NCI-H510A (cell line): Measurements from ENCODE around the gene CCDC88B.
"Not testable (repeated sequence)": the region's sequence is repeated elsewhere in the genome, so short reads cannot be mapped to it uniquely, and the experiment has no call there.

Experiments
- DNase-seq: peaks from one replicate; lab custom pipeline; 2025; lab: John Stamatoyannopoulos, UW

CCDC88B gene

GRCh38 chr11:64323373-64323772, 16.6 kb upstream of the CCDC88B start:
- DNase-seq, result no peak

GRCh38 chr11:64323984-64324383, 16.0 kb upstream of the CCDC88B start:
- DNase-seq, result not testable (repeated sequence)

GRCh38 chr11:64324692-64325469, 15.1 kb upstream of the CCDC88B start:
- no peak for DNase-seq

- DNase-seq, result no peak
These were observed 12.6 kb upstream of the CCDC88B start for GRCh38 chr11:64327375-64327774.

- DNase-seq, result no peak
These were observed 12.0 kb upstream of the CCDC88B start for GRCh38 chr11:64327993-64328392.

- no peak for DNase-seq
These were observed 9.1 kb upstream of the CCDC88B start for GRCh38 chr11:64330888-64331287.

- DNase-seq, result no peak
These were observed 8.2 kb upstream of the CCDC88B start for GRCh38 chr11:64331569-64332371.

- no peak for DNase-seq
These were observed 6.4 kb upstream of the CCDC88B start for GRCh38 chr11:64333556-64333955.

- peak; percentile 85 for DNase-seq
These were observed 5.0 kb upstream of the CCDC88B start for GRCh38 chr11:64334764-64335735.

GRCh38 chr11:64337538-64338249, 2.3 kb upstream of the CCDC88B start:
- DNase-seq, result no peak

GRCh38 chr11:64338716-64339115, 1.3 kb upstream of the CCDC88B start:
- no peak for DNase-seq

- no peak for DNase-seq
These were observed 718 bp upstream of the CCDC88B start for GRCh38 chr11:64339286-64339685.

GRCh38 chr11:64340671-64341335, 799 bp downstream of the CCDC88B start:
- DNase-seq, result no peak

- DNase-seq, result no peak
These were observed 1.4 kb downstream of the CCDC88B start for GRCh38 chr11:64341429-64341828.

- DNase-seq, result no peak
These were observed 2.1 kb downstream of the CCDC88B start for GRCh38 chr11:64341851-64342791.

GRCh38 chr11:64342869-64343745, 3.1 kb downstream of the CCDC88B start:
- DNase-seq, result no peak

GRCh38 chr11:64343767-64344559, 4.0 kb downstream of the CCDC88B start:
- no peak for DNase-seq

GRCh38 chr11:64344787-64345186, 4.8 kb downstream of the CCDC88B start:
- DNase-seq, result no peak
